Measurements from ENCODE around the gene UBE2Q2.

The UBE2Q2 gene

DNA sequence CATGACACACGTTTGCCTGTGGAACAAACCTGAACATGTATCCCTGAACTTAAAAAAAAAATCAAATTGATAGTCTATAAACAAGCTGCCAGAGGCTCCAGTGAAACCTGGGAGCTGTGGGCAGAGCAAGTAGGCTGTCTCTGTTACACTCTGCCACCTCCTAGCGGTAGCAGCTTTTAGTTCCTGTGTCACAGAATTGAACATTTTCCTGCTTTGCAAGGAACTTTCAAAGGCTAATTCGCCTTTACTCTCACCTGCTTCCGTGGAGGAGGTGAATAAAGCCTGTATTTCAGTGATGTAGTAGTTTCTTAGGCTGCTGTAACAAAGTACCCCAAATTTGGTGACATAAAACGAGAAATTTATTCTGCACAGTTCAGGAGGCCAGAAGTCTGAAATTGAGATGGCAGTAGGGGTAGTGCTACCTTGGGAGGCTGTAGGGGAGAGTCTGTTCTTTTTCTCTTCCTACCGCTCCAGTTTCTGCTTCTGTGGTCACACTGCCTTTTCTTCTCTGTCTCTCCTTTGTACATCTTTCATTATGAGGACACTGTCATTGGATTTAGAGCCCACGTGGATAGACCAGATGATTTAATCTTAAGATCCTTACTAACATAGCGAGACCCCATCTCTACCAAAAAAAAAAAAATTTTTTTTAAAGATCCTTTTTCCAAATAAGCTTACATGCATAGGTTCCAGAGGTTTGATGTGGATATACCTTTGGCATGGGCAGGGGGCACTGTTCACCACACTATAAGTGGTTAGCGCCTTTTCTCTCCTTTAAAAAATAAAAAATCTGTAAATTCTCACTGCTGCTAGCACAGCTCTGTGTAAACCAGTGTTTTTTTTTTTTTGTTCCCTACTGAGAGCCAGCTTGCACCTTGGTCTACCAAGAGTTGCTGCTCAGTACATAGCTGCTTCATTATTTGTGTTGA lies 85.7 kb downstream of the UBE2Q2 start:
- DNase-seq, result no peak

- DNase-seq, result no peak
Measured at GRCh38 chr15:75929799-75930565, 86.7 kb downstream of the UBE2Q2 start.

GRCh38 chr15:75930866-75931265 lies 87.6 kb downstream of the UBE2Q2 start:
- DNase-seq, result no peak

GRCh38 chr15:75942464-75942863 lies 99.2 kb downstream of the UBE2Q2 start:
- DNase-seq, result no peak

- no peak for DNase-seq
Measured at GRCh38 chr15:75943246-75943645, 100.0 kb downstream of the UBE2Q2 start.

GRCh38 chr15:75943713-75944215 lies 100.5 kb downstream of the UBE2Q2 start:
- no peak for DNase-seq

DNA sequence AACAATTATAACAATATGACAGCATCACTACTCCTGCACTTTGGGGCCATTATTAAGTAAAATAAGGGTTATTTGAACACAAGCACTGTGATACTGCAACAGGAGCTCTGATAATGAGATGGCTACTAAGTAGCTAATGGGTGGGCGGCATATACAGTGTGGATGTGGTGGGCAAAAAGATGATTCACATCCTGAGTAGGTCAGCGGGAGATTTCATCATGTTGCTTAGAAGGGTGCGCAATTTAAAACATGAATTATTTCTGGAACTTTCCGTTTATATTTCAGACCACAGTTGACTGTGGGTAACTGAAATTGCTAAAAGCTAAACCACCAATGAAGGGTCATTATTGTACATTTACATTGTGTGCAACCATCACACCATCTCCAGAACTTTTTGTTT lies 102.7 kb downstream of the UBE2Q2 start:
- no peak for DNase-seq

GRCh38 chr15:75947092-75947491 lies 103.8 kb downstream of the UBE2Q2 start:
- no peak for DNase-seq

DNA sequence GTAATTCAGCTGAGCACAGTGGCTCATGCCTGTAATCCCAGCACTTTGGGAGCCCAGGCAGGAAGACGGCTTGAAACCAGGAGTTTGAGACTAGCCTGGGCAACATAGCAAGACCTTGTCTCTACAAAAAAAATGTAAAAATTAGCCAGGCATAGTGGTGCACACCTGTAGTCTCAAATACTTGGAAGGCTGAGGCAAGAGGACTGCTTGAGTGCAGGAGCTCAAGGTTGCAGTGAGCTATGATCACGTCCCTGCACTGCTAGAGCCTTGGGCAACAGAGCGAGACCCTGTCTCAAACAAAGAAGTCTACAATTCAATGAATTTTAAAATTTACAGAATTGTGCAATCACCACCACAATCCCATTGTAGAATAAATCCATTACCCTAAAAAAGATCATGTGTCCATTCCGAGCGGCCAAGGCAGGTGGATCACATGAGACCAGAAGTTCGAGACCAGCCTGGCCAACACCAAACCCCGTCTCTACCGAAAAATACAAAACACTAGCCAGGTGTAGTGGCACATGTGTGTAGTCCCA lies 105.6 kb downstream of the UBE2Q2 start:
- no peak for DNase-seq
